Right lung (tissue), 5 donors: Measurements from ENCODE around the gene SPECC1L. TPM values are rescaled to one million over a fixed set of nuclear protein-coding genes. Genes with fewer than 3 reads are reported as not detected.
"Not testable (repeated sequence)": the region's sequence is repeated elsewhere in the genome, so short reads cannot be mapped to it uniquely, and the experiment has no call there.

ENCODE experiments used
- DNase-seq, 2 donors: peaks; one replicate each; pipeline ENCODE4 v3.0.0-alpha.2; 2013
- polyA plus RNA-seq, 5 donors: library from polyadenylated mRNA; unstranded; fragments of 120-200 nt; gene quantifications; one replicate each; pipeline versions ENCODE4 v1.2.1 to v1.2.3, GENCODE V29; 2013; ENCODE audit warnings: inconsistent platforms in 1 of 5, low replicate concordance in 1 of 5; ENCODE audit not compliant: insufficient read length in 5 of 5, insufficient read depth in 1 of 5

The SPECC1L gene
- polyA plus RNA-seq, 5 donors = 66.3 to 90.2 (median 81.6) TPM

DNA sequence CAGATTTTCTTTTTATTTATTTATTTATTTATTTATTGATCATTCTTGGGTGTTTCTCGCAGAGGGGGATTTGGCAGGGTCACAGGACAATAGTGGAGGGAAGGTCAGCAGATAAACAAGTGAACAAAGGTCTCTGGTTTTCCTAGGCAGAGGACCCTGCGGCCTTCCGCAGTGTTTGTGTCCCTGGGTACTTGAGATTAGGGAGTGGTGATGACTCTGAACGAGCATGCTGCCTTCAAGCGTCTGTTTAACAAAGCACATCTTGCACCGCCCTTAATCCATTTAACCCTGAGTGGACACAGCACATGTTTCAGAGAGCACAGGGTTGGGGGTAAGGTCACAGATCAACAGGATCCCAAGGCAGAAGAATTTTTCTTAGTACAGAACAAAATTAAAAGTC, 45.6 kb downstream of the SPECC1L start:
- DNase-seq = not testable (repeated sequence)

- DNase-seq = not testable (repeated sequence)
Measured at GRCh38 chr22:24317511-24317910, 46.9 kb downstream of the SPECC1L start.

- no peak for DNase-seq
Measured at GRCh38 chr22:24319451-24319850, 48.8 kb downstream of the SPECC1L start.

GRCh38 chr22:24321999-24322398, 51.4 kb downstream of the SPECC1L start:
- no peak for DNase-seq

DNA sequence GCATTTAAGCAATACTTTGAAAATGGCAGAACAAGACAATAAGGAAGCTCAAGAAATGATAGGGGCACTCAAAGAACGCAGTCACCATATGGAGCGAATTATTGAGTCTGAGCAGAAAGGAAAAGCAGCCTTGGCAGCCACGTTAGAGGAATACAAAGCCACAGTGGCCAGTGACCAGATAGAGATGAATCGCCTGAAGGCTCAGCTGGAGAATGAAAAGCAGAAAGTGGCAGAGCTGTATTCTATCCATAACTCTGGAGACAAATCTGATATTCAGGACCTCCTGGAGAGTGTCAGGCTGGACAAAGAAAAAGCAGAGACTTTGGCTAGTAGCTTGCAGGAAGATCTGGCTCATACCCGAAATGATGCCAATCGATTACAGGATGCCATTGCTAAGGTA, 51.9 kb downstream of the SPECC1L start:
- no peak for DNase-seq

GRCh38 chr22:24323233-24323632, 52.6 kb downstream of the SPECC1L start:
- no peak for DNase-seq

- no peak for DNase-seq
Measured at GRCh38 chr22:24323695-24324094, 53.1 kb downstream of the SPECC1L start.

DNA sequence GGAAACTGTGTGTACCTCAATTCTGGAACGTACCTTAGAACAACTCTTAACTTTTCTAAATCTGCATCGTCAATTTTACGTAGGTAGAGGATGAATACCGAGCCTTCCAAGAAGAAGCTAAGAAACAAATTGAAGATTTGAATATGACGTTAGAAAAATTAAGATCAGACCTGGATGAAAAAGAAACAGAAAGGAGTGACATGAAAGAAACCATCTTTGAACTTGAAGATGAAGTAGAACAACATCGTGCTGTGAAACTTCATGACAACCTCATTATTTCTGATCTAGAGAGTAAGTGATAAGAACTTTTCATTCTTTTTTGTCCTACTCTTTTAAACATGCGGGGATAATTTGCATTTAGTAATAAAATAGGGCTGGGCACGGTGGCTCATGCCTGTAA, 53.5 kb downstream of the SPECC1L start:
- no peak for DNase-seq

- peak; percentile 49 to 53 for DNase-seq
Measured at GRCh38 chr22:24325105-24325757, 54.6 kb downstream of the SPECC1L start.

DNA sequence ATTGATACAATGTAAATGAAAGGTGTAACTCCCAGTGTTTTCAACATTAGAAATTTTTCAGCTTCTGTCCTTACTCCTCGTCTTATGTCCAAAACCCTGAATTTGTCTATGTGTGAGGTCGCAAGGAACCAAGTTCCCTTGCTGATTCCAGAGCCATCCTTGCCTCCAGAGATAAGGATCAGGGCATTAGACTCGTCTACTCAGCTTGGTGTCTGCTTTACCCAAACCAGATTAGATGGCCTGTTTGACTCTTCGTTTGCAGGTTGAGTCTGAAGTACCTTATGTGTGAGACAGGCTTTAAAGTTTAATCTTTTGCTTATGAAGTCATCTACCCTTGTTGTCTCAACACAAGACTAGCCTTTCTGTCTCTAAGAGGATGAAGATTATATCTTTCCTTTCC, 55.6 kb downstream of the SPECC1L start:
- no peak for DNase-seq

GRCh38 chr22:24327832-24328231, 57.2 kb downstream of the SPECC1L start:
- no peak for DNase-seq

GRCh38 chr22:24329453-24329852, 58.8 kb downstream of the SPECC1L start:
- no peak for DNase-seq

GRCh38 chr22:24330636-24331035, 60.0 kb downstream of the SPECC1L start:
- DNase-seq = no peak

DNA sequence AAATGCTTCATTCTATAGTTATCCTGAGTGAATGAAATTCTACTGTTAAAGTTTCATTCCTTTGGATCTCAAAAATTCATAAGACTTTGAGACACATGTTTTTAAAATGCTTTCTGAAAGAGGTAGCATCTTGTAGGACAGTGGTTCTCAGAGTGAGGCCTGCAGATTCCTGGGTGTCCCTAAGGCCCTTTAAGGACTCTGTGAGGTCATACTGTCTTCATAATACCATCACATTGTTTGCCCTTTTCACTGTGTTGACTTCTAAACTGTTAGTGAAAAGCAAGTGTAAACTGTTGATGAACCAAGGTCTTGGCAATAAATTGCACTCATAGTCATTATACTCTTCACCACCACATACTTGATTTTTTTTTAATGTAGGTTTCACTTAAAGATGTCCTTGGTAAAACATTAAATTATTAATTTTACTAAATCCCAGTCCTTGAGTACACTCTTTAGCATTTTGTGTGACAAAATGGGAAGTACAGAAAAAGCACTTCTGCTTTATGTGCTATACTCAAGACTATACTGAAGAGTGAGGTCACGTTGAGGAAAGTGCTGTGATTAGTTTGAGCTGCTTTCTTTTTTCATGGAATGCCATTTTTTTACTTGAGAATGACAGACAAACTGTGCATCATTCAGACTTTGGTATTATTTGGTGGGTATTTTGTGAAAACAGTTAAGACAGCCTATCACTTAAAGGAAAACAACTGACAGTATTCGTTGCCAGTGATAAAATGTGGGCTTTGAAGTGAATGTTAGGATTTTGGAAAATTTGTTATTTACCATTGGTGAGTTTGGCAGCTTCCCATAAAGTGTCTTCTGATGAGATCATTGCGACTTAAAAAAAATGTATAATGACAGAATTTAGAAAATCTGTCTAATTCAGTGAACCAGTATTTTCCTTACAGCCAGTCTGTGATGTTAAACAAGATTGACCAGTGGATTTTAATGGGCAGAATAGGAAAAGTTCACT, 61.1 kb downstream of the SPECC1L start:
- no peak for DNase-seq

DNA sequence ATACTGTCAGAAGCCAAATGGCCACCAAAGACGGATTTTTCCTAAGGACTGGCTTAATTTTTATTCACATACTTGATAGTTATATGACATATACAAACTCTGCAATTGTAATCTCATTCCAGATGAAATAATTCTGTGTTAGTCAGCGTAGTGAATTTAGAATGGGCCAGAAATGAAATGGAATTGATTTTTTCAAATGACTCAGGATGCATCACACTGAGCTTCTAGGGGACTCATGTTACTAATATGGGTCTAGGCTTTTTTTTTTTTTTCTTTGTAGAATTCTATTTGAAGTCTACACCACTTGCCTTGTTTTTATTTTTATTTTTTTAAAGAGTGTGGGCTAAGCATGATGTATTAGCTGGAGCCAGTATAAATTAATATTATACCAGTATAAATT, 62.7 kb downstream of the SPECC1L start:
- DNase-seq = no peak

DNA sequence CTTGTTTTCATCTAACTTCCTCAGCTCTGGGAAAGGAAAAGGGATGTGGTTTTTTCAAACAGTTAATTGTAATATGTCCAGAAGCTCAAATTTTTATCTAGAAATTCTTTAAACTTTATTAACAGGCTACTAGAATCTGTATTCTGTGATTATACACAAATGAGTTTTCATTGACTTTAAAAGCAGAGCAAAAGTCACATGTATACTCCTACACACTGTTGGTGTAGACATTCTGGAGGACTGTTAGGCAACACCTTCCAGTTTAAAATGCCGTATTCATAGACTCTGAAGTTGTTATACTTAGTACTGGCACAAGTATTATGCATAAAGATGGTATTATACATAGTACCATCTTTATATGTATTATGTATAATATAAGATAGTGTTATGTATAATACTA, 64.9 kb downstream of the SPECC1L start:
- no peak for DNase-seq

DNA sequence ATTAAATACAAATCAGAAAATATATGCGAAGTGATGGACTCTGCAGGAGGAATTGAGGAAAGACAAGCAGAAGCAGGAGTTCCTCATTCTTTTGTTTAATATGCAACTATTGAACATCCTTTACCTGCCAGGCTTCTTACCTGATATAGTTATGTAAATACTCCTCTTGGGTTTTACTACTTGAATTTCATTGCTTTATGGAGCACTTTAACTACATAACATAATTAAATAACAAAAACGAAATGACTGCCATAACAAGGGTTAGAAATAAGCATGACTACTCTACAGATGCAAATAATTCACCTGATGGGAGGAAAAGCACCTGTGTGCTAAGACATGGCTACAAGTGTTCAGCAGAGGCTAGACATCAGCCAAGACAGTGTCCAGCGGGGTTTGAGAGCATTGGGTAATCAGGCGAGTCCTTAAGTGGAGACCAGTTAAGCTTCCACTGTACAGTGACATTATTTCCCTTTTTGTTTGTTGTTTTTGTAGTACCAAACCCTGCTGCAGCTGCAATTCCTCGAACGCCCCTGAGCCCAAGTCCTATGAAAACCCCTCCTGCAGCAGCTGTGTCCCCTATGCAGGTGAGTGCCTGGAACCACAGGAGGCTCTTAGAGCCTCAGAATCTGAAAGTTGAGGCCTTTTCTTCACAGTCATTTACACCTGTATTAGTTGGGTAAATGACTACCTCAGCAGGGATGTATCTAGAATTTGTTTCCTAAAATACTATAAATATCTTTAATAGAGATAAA, 67.4 kb downstream of the SPECC1L start:
- DNase-seq = no peak

DNA sequence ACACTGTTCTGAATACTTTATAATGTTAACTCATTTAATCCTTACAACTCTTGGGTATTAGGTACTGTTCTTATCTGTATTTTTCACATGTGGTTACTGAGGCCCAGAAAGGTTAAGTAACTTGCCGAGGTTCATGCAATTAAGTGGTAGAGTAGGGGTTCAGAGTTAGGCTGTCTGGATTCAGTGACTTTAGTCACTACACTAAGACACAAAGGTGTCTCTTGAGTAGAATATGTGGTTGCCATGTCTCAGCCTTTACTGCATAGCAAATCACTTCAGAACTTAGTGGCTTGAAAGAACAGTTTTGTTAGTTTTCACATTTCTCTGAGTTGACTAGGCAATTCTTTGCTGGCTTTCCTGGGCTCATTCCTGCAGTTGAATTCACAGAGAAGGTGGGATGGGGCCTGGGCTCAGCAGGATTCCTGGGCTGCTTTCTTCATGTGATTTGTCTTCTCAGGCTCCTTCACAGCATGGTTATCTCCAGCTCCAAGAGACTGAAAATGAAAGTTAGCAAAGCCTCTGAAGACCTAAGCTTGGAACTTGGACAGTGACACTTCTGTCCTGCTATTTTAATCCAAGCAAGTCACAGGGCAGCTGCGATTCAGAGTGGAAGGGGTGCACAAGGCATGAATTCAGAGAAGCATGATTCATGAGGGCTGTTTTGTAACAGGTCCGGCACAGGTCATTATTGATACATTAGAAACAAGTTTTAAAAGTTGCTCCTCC, 68.3 kb downstream of the SPECC1L start:
- DNase-seq = no peak

- no peak for DNase-seq
Measured at GRCh38 chr22:24339452-24339747, 68.8 kb downstream of the SPECC1L start.

DNA sequence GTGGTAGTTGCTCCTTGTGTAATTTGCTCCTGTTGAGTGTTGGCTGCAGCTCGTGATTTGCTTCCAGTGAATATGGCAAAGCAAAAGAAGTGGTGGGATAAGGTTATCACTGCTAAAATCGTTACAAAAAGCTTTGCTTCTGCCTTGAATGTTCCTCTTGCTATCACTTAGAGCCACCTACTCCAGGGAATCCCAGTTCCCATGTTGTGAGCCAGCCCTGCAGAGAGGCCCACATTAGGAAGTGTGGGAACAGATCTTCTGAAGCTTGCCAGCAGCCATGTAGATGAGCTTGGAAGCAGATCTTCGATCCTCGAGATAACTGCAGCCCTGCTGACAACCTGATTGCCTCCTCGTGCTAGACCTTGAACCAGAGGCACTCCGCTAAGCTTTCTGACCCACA, 71.0 kb downstream of the SPECC1L start:
- DNase-seq = no peak

GRCh38 chr22:24350627-24351026, 80.0 kb downstream of the SPECC1L start:
- no peak for DNase-seq

DNA sequence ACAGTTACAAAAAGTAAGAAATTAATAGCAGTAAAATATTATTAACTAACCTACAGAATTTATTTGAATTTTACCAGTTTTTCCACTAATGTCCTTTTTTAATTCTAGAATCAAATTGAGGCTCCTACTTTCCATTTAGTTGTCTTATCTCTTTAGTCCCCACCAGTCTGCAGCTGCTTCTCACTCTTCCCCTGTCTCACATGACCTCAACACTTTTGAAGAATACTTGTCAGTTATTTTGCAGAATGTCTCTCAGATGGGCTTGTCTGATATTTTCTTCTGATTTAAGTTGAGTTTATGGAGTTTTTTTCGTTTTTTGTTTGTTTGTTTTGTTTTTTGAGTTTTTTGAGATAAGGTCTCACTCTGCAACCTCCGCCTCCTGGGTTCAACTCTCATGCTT, 82.5 kb downstream of the SPECC1L start:
- DNase-seq = no peak
